CD8-positive, alpha-beta memory T cell (primary cell): Measurements from ENCODE around the gene ARID1A. TPM values are rescaled to one million over a fixed set of nuclear protein-coding genes. Genes with fewer than 3 reads are reported as not detected.

Experiments used
- CTCF ChIA-PET: fragments of 350-600 bp; sonication (Branson Sonifier 250); formaldehyde crosslinking; loops from one replicate; lab custom pipeline; 2021; ENCODE audit warnings: antibody characterized with exemption; lab: Charles Lee
- POLR2A ChIA-PET: fragments of 350-600 bp; sonication (Branson Sonifier 250); formaldehyde crosslinking; loops from one replicate; lab custom pipeline; 2021; ENCODE audit warnings: antibody characterized with exemption; lab: Charles Lee
- DNase-seq, 5 donors: peaks; one replicate each; pipeline versions ENCODE4 v3.0.0 to v3.0.0-alpha.2; 2020 to 2022; ENCODE audit warnings: mixed read lengths in 1 of 5
- H3K27ac ChIP-seq: one replicate; pipeline ENCODE4 v1.7.0; 2013; ENCODE audit warnings: low read depth, mild to moderate bottlenecking, low read length, moderate library complexity
- H3K27me3 ChIP-seq: 2 replicates; pipeline ENCODE4 v1.7.0; 2013; ENCODE audit warnings: low read length, mild to moderate bottlenecking; ENCODE audit not compliant: insufficient read depth, poor library complexity, severe bottlenecking
- H3K36me3 ChIP-seq: 2 replicates; pipeline ENCODE4 v1.7.0; 2013; ENCODE audit warnings: mild to moderate bottlenecking, low read length, moderate library complexity; ENCODE audit not compliant: insufficient read depth
- H3K4me1 ChIP-seq: 2 replicates; pipeline ENCODE4 v1.7.0; 2013; ENCODE audit warnings: mild to moderate bottlenecking, low read length, moderate library complexity; ENCODE audit not compliant: insufficient read depth
- H3K4me3 ChIP-seq: 2 replicates; pipeline ENCODE4 v1.7.0; 2013; ENCODE audit warnings: mild to moderate bottlenecking, low read length
- H3K9me3 ChIP-seq: 2 replicates; pipeline ENCODE4 v1.7.0; 2013; ENCODE audit warnings: mild to moderate bottlenecking, low read length
- H3K27ac Mint-ChIP-seq, 8 donors: one replicate each; pipeline ENCODE4 v1.8.0; 2020 to 2021; ENCODE audit warnings: mixed read lengths in 8 of 8, mild to moderate bottlenecking in 6 of 8, inconsistent platforms in 3 of 8, moderate library complexity in 3 of 8
- H3K27me3 Mint-ChIP-seq, 2 donors: one replicate each; pipeline ENCODE4 v1.8.0; 2020 to 2021; ENCODE audit warnings: mixed read lengths in 2 of 2, mild to moderate bottlenecking in 1 of 2, moderate library complexity in 1 of 2
- H3K36me3 Mint-ChIP-seq, 3 donors: one replicate each; pipeline ENCODE4 v1.8.0; 2020 to 2021; ENCODE audit warnings: mixed read lengths in 3 of 3, inconsistent platforms in 1 of 3, mild to moderate bottlenecking in 1 of 3
- H3K4me1 Mint-ChIP-seq, 3 donors: one replicate each; pipeline ENCODE4 v1.8.0; 2020 to 2021; ENCODE audit warnings: mixed read lengths in 3 of 3, inconsistent platforms in 1 of 3, mild to moderate bottlenecking in 1 of 3
- H3K4me3 Mint-ChIP-seq, 7 donors: one replicate each; pipeline ENCODE4 v1.8.0; 2020 to 2021; ENCODE audit warnings: mixed read lengths in 7 of 7, mild to moderate bottlenecking in 6 of 7, moderate library complexity in 4 of 7, inconsistent platforms in 2 of 7
- H3K9me3 Mint-ChIP-seq, 5 donors: one replicate each; pipeline ENCODE4 v1.8.0; 2020 to 2022; ENCODE audit warnings: mixed read lengths in 5 of 5, mild to moderate bottlenecking in 3 of 5, moderate library complexity in 2 of 5, inconsistent platforms in 1 of 5
- polyA plus RNA-seq: library from polyadenylated mRNA; unstranded; fragments of 300-500 nt; fragmentation: Illumina TruSeq; gene quantifications from one replicate; pipeline ENCODE4 v1.2.3, GENCODE V29; 2021
- total RNA-seq, 2 experiments: library from RNA; stranded (reverse); gene quantifications; one replicate each; pipeline ENCODE4 v1.2.3, GENCODE V29; 2021

Gene ARID1A
- total and polyA plus RNA-seq, 3 experiments from 2014 or later = 31.6 to 90.9 (median 88.4) TPM

DNA sequence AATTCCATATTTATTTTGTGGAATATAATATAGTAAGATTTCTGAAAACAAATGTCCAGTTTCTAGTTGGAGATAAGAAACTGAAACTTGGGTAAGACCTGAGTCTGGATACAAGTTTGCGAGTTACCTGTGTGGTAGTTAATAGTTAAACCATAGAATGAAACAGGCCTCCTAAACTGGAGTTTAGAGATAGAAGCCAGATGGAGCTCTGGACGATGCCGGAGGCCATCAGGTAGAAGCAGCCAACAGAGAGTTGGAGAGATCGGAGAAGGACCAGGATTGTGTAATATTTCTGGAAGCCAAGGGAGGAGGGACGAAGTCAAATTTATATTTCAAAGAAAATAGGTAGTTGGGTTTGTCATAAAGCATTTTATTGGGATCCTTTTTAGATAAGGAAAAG, 45.1 kb downstream of the ARID1A start:
- Histone ChIP-seq H3K36me3 (peaks cover 15% of the 10 kb centered on the region), H3K9me3 (no peaks in the 10 kb centered on the region), H3K4me1 (peaks cover 76% of the 10 kb centered on the region), H3K4me3 (no peak overlapping the region), H3K27me3 (no peaks in the 10 kb centered on the region), H3K27ac (no peak overlapping the region)
- H3K9me3 Mint-ChIP-seq = no peaks in the 10 kb centered on the region
- DNase-seq = no peak
- H3K27ac Mint-ChIP-seq = peak overlapping the region in 7 of 8 donors; percentile 39 to 96 (median 79)
- ChIA-PET CTCF (interaction anchor here (1.6 to 2.0 kb wide), 2 partner anchors 48 to 49 kb away, joined by 7 to 8 read pairs; no protein-coding TSS in a partner anchor), POLR2A (interaction anchor here (5.0 kb wide), 1 partner anchor 44 kb away, joined by 23 read pairs; the partner anchor contains the start of gene ARID1A)
- peaks cover 0 to 60% (median 14%) of the 10 kb centered on the region in 3 donors for H3K36me3 Mint-ChIP-seq
- H3K27me3 Mint-ChIP-seq = peaks cover 0 to 2% of the 10 kb centered on the region in 2 donors
- peaks cover 60 to 70% (median 68%) of the 10 kb centered on the region in 3 donors for H3K4me1 Mint-ChIP-seq
- no peak overlapping the region for H3K4me3 Mint-ChIP-seq

DNA sequence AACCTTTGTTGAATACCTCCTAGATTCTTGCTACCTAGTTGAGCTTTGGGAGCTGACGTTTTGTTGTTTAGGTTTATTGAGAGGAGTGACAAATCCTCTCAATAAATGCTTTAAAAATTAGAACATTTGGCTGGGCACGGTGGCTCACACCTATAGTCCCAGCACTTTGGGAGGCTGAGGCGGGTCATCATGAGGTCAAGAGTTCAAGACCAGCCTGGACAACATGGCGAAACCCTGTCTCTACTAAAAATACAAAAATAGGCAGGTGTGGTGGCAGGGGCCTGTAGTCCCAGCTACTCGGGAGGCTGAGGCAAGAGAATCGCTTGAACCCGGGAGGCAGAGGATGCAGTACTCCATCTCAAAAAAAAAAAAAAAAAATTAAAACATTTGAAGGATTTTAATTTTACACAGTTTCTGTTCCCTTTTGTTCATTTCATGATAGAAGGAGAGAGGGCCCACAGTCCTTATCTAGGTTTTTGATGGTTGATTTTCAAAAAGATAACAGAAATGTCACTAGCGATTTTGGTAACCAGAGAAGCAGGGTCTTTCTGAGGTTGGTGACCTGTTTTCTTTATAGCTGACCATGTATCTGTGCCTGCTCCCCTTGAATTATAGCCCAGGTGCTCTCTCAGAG, 47.7 kb downstream of the ARID1A start:
- POLR2A ChIA-PET = interaction anchor here (0.6 to 5.0 kb wide), 6 partner anchors 19 to 169 kb away, joined by 3 to 23 read pairs (median 4); partner anchors contain the start of genes ARID1A and PIGV
- Mint-ChIP-seq H3K4me3 (peak overlapping the region; percentile 8 to 84 (median 59)), H3K4me1 (peaks cover 78 to 93% (median 88%) of the 10 kb centered on the region in 3 donors)

DNA sequence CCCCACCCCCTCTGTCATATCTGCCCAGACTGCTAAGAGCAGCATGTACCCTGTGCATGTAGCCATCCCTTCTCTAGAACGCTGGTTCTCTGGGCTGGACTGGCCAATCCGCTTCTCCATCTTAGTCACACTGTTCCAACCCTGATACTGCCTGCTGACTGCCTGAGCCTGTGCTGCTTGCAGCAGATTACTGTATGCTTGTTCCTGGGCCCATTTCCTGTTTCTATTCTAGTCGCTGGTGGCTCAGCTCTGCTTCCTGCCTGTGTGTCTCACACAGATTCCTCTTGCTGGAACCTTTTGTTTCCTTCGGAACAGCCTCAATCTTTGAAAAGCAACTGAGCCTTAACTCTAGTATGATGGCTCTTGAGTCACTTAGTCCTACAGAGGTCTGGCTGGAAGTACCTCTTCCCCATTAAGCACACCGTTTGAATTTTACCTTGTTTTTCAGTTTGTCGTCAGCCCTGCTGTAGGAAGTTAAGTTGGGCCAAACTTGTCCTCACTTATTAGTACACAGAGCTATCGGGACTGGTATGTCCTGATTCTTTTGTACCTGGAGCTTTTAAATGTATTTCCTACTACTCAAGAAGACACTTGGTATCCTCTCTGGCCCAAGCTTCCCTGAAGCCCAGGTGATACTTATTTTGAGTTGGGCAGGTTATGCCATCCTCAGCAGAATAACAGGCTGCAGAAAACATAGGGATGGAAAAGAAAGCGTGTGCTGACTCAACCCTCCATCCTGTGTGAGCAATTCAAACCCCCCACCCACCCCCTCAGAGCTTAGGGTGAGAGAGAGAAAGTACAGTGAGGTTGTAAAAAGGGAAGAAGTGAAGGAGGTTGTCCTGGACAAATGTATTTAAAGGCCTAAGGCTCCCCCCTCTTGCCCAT, 48.5 kb downstream of the ARID1A start:
- H3K27ac ChIP-seq = peak overlapping the region; percentile 41
- ChIA-PET POLR2A (interaction anchor here (0.6 to 5.0 kb wide), 8 partner anchors 15 to 52 kb away, joined by 3 to 23 read pairs (median 4); partner anchors contain the start of genes ARID1A and PIGV), CTCF (interaction anchor here (0.7 to 2.2 kb wide), 12 partner anchors 16 to 301 kb away, joined by 3 to 13 read pairs (median 4); partner anchors contain the start of gene PIGV)
- H3K36me3 ChIP-seq = peaks cover 11% of the 10 kb centered on the region
- Mint-ChIP-seq H3K27me3 (peaks cover 0 to 2% of the 10 kb centered on the region in 2 donors), H3K27ac (peak overlapping the region; percentile 73 to 98 (median 92)), H3K9me3 (no peaks in the 10 kb centered on the region), H3K4me1 (peaks cover 79 to 93% (median 87%) of the 10 kb centered on the region in 3 donors), H3K36me3 (peaks cover 3 to 67% (median 17%) of the 10 kb centered on the region in 3 donors), H3K4me3 (peak overlapping the region; percentile 8 to 84 (median 59))
- H3K4me3 ChIP-seq = peak overlapping the region; percentile 37
- DNase-seq = peak; percentile 56 to 87 (median 81)
- peaks cover 86% of the 10 kb centered on the region for H3K4me1 ChIP-seq
- no peaks in the 10 kb centered on the region for H3K27me3 ChIP-seq
- H3K9me3 ChIP-seq = no peaks in the 10 kb centered on the region

More for the DNA sequence above, 47.7 kb downstream of the ARID1A start:
- Histone ChIP-seq H3K36me3 (peaks cover 11% of the 10 kb centered on the region), H3K9me3 (no peaks in the 10 kb centered on the region), H3K27ac (no peak overlapping the region), H3K4me3 (peak overlapping the region; percentile 36), H3K4me1 (peaks cover 91% of the 10 kb centered on the region), H3K27me3 (no peaks in the 10 kb centered on the region)
- CTCF ChIA-PET = interaction anchor here (0.7 to 2.2 kb wide), 9 partner anchors 11 to 202 kb away, joined by 3 to 13 read pairs (median 3); partner anchors contain the start of gene PIGV
- Mint-ChIP-seq H3K9me3 (no peaks in the 10 kb centered on the region), H3K27me3 (peaks cover 0 to 2% of the 10 kb centered on the region in 2 donors), H3K36me3 (peaks cover 3 to 65% (median 14%) of the 10 kb centered on the region in 3 donors), H3K27ac (peak overlapping the region; percentile 73 to 98 (median 92))
- DNase-seq = no peak

DNA sequence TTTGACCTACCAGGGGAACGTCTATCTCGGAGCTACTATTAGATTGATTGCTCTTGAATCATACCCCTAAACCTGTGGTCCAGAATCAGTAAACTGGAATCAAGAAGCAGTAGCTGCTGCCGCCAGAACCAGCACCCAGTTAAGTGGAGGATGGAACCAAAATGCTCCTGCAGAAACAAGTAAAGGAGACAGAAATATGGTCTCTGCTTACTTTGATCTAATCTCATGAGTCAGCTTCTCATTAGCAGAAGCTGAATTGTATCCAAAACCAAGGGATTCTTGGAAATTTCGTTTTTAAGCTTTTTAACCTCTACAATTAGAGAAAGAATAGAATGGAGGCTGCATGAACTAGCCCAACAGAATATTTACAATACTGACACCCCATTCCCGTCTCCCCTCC, 49.4 kb downstream of the ARID1A start:
- H3K36me3 ChIP-seq = peaks cover 13% of the 10 kb centered on the region
- POLR2A ChIA-PET = interaction anchor here (1.0 to 5.0 kb wide), 5 partner anchors 16 to 51 kb away, joined by 3 to 23 read pairs (median 5); partner anchors contain the start of genes ARID1A and PIGV
- H3K4me1 ChIP-seq = peaks cover 81% of the 10 kb centered on the region

DNA sequence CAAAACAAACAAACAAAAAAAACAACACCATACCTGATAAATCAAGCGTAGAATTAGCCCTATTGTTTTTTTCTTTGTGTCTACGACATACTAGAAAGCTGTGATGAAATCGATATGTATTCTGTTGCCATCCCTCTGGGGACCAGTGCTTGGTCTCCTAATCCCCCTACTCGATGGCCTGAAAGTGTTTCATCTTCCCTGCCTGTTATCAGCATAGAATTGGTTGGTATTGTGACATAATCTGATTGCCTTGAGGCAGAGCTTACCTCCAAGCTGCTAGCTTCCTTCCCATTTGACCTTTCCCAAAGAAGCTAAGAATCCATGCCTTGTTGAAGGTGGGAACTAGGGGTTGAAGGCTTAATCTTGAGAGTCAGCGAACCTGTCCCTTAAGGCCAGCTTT, 51.2 kb downstream of the ARID1A start:
- peaks cover 3 to 68% (median 9%) of the 10 kb centered on the region in 3 donors for H3K36me3 Mint-ChIP-seq
- H3K27ac ChIP-seq = no peak overlapping the region

More for the DNA sequence above, 49.4 kb downstream of the ARID1A start:
- Mint-ChIP-seq H3K36me3 (peaks cover 3 to 69% (median 18%) of the 10 kb centered on the region in 3 donors), H3K27ac (peak overlapping the region; percentile 64 to 98 (median 86)), H3K4me1 (peaks cover 76 to 93% (median 87%) of the 10 kb centered on the region in 3 donors), H3K4me3 (peak overlapping the region in 5 of 7 donors; percentile 44 to 84 (median 68)), H3K9me3 (no peaks in the 10 kb centered on the region), H3K27me3 (peaks cover 0 to 2% of the 10 kb centered on the region in 2 donors)
- DNase-seq = no peak
- no peaks in the 10 kb centered on the region for H3K9me3 ChIP-seq
- peak overlapping the region; percentile 41 for H3K27ac ChIP-seq
- no peaks in the 10 kb centered on the region for H3K27me3 ChIP-seq
- H3K4me3 ChIP-seq = no peak overlapping the region
- CTCF ChIA-PET = interaction anchor here (0.6 to 2.2 kb wide), 10 partner anchors 17 to 274 kb away, joined by 3 to 13 read pairs (median 4); partner anchors contain the start of gene PIGV

DNA sequence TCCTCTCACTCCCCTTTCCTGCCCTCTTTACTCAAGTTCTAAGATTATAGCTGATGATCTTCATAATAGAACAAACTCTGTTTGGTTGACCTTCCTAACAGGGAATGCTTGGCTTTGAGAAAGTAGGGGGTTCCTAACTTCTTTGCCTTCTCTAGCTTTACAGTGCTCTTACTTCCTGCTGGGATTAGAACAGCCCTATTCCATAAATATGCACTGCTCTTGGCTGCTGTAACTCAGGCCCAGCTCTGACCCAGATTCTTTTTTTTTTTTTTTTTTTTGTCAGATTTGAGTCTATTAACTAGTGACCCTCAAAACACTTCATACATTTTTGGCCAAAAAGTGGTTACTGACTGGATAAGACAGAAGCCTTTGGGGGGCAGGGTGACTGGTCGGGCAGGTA, 52.5 kb downstream of the ARID1A start:
- POLR2A ChIA-PET = no interaction called here
- no peaks in the 10 kb centered on the region for H3K27me3 ChIP-seq
- H3K4me3 ChIP-seq = no peak overlapping the region
- Mint-ChIP-seq H3K27me3 (no peaks in the 10 kb centered on the region), H3K4me3 (peak overlapping the region in 1 of 7 donors; percentile 7), H3K36me3 (peaks cover 3 to 72% (median 6%) of the 10 kb centered on the region in 3 donors), H3K4me1 (peaks cover 75 to 95% (median 87%) of the 10 kb centered on the region in 3 donors), H3K27ac (peak overlapping the region; percentile 45 to 96 (median 76)), H3K9me3 (no peaks in the 10 kb centered on the region)
- peaks cover 8% of the 10 kb centered on the region for H3K36me3 ChIP-seq
- CTCF ChIA-PET = interaction anchor here (1.1 to 2.1 kb wide), 2 partner anchors 14 to 41 kb away, joined by 3 to 4 read pairs; no protein-coding TSS in a partner anchor
- no peaks in the 10 kb centered on the region for H3K9me3 ChIP-seq
- peaks cover 78% of the 10 kb centered on the region for H3K4me1 ChIP-seq
- no peak for DNase-seq
- no peak overlapping the region for H3K27ac ChIP-seq

More for the DNA sequence above, 51.2 kb downstream of the ARID1A start:
- CTCF ChIA-PET = interaction anchor here (0.7 to 2.1 kb wide), 2 partner anchors 42 to 124 kb away, joined by 4 read pairs; no protein-coding TSS in a partner anchor
- Mint-ChIP-seq H3K4me1 (peaks cover 73 to 93% (median 86%) of the 10 kb centered on the region in 3 donors), H3K27me3 (no peaks in the 10 kb centered on the region), H3K27ac (peak overlapping the region; percentile 25 to 96 (median 76)), H3K4me3 (peak overlapping the region in 1 of 7 donors; percentile 35), H3K9me3 (no peaks in the 10 kb centered on the region)
- POLR2A ChIA-PET = no interaction called here
- Histone ChIP-seq H3K4me1 (peaks cover 80% of the 10 kb centered on the region), H3K27me3 (no peaks in the 10 kb centered on the region), H3K36me3 (peaks cover 9% of the 10 kb centered on the region), H3K9me3 (no peaks in the 10 kb centered on the region), H3K4me3 (no peak overlapping the region)
- no peak for DNase-seq

DNA sequence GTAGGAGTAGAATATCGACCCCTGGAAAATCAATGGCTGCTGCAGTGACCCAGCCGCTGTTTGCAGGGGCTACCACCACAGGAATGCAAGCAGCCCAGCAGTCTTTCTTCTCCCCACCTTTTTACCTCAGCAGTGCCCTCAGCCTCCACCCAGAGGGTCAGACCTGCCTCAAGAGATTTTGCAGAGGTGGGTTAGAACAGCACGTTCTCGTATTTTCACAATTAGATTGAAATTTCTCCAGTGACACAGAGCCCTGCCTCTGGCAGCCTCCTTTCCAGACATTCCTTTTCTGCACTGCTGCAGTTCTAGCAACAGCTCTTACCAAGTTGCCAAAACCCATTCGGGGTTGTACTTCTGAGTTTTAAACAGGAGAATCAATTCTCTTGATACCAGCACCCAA, 53.6 kb downstream of the ARID1A start:
- peaks cover 8% of the 10 kb centered on the region for H3K36me3 ChIP-seq
- Mint-ChIP-seq H3K4me1 (peaks cover 73 to 95% (median 87%) of the 10 kb centered on the region in 3 donors), H3K27me3 (no peaks in the 10 kb centered on the region), H3K9me3 (no peaks in the 10 kb centered on the region), H3K4me3 (no peak overlapping the region), H3K36me3 (peaks cover 3 to 81% (median 6%) of the 10 kb centered on the region in 3 donors), H3K27ac (peak overlapping the region in 5 of 8 donors; percentile 42 to 81 (median 69))
- ChIA-PET CTCF (interaction anchor here (1.1 kb wide), 1 partner anchor 15 kb away, joined by 3 read pairs; no protein-coding TSS in a partner anchor), POLR2A (no interaction called here)
- no peak overlapping the region for H3K27ac ChIP-seq
- peaks cover 70% of the 10 kb centered on the region for H3K4me1 ChIP-seq
- H3K9me3 ChIP-seq = no peaks in the 10 kb centered on the region
- DNase-seq = no peak
- no peak overlapping the region for H3K4me3 ChIP-seq
- H3K27me3 ChIP-seq = no peaks in the 10 kb centered on the region
